ENCODE data around the gene DYSF.

DYSF gene

GRCh38 chr2:71531522-71532047 lies 78.2 kb downstream of the DYSF start:
- no peak for DNase-seq

- DNase-seq = no peak
These were observed 79.0 kb downstream of the DYSF start for GRCh38 chr2:71532327-71532726.

- DNase-seq = no peak
These were observed 80.8 kb downstream of the DYSF start for GRCh38 chr2:71534201-71534600.

GRCh38 chr2:71534826-71535225 lies 81.5 kb downstream of the DYSF start:
- DNase-seq = no peak

GRCh38 chr2:71535526-71535925 lies 82.2 kb downstream of the DYSF start:
- DNase-seq = no peak

GRCh38 chr2:71536226-71536671 lies 82.9 kb downstream of the DYSF start:
- no peak for DNase-seq

- no peak for DNase-seq
These were observed 84.9 kb downstream of the DYSF start for GRCh38 chr2:71538241-71538640.

- DNase-seq = no peak
These were observed 85.4 kb downstream of the DYSF start for GRCh38 chr2:71538656-71539265.

- DNase-seq = no peak
These were observed 87.5 kb downstream of the DYSF start for GRCh38 chr2:71540818-71541217.

GRCh38 chr2:71544919-71545571 lies 91.7 kb downstream of the DYSF start:
- DNase-seq = no peak

- peak; percentile 50 for DNase-seq
These were observed 92.4 kb downstream of the DYSF start for GRCh38 chr2:71545572-71546274.

- DNase-seq = no peak
These were observed 92.9 kb downstream of the DYSF start for GRCh38 chr2:71546275-71546638.

GRCh38 chr2:71546777-71547281 lies 93.5 kb downstream of the DYSF start:
- no peak for DNase-seq

- DNase-seq = no peak
These were observed 94.4 kb downstream of the DYSF start for GRCh38 chr2:71547616-71548285.

GRCh38 chr2:71548646-71549425 lies 95.5 kb downstream of the DYSF start:
- DNase-seq = peak; percentile 73

GRCh38 chr2:71550801-71551630 lies 97.7 kb downstream of the DYSF start:
- no peak for DNase-seq

GRCh38 chr2:71551631-71551915 lies 98.2 kb downstream of the DYSF start:
- no peak for DNase-seq

- DNase-seq = no peak
These were observed 99.0 kb downstream of the DYSF start for GRCh38 chr2:71552356-71552755.

GRCh38 chr2:71552861-71553301 lies 99.5 kb downstream of the DYSF start:
- DNase-seq = no peak

- DNase-seq = no peak
These were observed 100.8 kb downstream of the DYSF start for GRCh38 chr2:71554028-71554705.

GRCh38 chr2:71554706-71555056 lies 101.3 kb downstream of the DYSF start:
- DNase-seq = no peak

Measured in CD4-positive, alpha-beta T cell treated with Interleukin-17A for 4 hours (primary cell).